Stimulated activated CD8-positive, alpha-beta memory T cell treated with anti-CD3 and anti-CD28 coated beads, Interleukin-12 subunit alpha, Interleukin-12 subunit beta, amount 100 ng/mL, for 24 hours (primary cell): Measurements from ENCODE around the gene SUFU.
"Not testable (repeated sequence)": the region's sequence is repeated elsewhere in the genome, so short reads cannot be mapped to it uniquely, and the experiment has no call there.

Source experiments
- DNase-seq: peaks from one replicate; pipeline ENCODE4 v3.0.0-alpha.2; 2020; ENCODE audit errors: extremely low read depth

SUFU gene

GRCh38 chr10:102479651-102480050 lies 24.1 kb upstream of the SUFU start:
- DNase-seq: no peak

DNA sequence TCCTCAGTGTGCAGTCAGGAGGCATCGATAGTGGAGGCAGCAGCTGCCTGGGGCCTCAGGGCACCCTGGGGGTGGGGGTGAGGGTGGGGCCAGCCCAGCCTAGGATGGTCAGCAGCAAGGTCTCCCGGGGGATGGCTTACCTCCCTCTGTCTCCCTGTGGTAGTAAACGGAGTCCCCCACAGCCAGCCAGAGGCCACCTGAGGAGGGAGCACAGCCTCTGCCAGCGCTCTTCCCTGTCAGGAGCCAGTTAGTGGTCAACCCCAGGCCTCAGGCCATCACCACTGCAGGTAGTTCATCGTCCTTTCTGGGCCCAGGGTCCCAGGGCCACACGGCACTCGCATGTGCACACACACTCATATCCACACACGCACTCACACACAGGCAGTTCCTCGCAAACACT lies 23.4 kb upstream of the SUFU start:
- DNase-seq: no peak

DNA sequence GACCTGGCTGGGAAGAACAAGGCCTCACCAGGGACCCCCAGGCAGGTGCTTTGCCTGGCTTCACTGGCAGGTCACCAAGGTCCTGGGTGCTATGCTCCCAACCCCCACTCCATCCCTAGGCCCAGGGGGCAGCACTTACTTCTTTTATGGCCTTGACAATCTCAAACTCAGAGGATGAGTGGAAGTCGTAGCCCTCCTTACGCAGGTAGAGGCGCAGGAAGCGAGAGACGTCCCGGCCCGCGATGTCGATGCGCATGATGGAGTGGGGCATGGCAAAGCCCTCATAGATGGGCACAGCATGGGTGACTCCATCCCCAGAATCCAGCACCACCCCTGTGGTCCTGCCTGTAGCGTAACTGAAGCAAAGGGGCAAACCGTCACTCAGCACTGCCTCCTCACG lies 19.8 kb upstream of the SUFU start:
- DNase-seq: no peak

DNA sequence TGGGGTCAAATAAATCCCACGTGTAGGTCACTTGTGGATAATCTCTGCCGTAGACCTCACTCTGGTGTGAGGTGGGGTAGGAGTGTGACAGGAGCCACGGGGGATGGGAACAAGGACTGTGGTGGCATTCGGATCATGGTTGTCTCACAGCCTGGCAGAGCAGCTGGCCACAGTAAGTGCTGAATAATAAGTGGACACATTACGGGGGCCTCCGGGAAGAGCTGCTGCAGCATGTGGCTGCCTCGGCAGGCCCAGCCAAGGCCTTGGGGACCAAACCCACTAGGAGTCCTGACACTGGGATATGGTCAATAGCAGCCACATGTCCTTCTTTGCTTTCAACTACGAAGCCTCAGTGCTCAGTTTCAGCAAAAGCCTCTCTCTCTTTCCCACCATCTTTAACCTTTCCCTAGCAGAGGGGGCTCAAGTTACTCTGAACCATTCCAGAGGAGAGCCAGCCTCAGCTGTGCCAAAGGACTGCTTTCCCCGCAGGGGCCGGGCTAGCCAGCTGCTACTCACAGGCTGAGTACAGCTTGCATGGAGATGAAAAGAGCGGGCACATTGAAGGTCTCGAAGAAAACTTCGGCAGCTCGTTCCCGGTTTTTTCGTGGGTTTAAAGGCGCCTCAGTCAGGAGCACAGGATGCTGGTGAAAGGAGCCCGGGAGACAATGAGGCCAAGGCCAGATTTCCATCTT lies 18.5 kb upstream of the SUFU start:
- DNase-seq: no peak

DNA sequence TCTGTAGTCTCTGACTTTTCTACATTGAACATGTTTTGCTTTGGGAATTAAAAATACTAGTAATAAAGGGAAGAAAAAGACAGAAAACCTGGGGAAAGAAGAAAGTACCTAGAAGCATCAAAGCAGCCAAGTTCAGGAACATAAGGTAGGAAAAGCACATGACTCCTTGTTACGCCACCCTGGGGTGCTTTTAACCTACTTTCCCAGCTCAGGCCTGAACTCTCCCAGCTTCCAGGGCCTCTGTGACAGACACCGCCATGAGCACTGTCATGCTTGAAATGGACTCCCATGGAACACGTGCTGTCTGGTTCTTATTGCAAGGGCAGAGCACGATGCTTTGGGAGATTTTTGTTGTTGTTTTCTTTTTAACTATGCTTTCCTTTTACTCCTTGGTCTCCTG lies 12.6 kb upstream of the SUFU start:
- no peak for DNase-seq

GRCh38 chr10:102492344-102492939 lies 11.3 kb upstream of the SUFU start:
- DNase-seq: no peak

- DNase-seq: no peak
These were observed 10.8 kb upstream of the SUFU start for GRCh38 chr10:102492983-102493382.

GRCh38 chr10:102493771-102494170 lies 10.0 kb upstream of the SUFU start:
- DNase-seq: no peak

DNA sequence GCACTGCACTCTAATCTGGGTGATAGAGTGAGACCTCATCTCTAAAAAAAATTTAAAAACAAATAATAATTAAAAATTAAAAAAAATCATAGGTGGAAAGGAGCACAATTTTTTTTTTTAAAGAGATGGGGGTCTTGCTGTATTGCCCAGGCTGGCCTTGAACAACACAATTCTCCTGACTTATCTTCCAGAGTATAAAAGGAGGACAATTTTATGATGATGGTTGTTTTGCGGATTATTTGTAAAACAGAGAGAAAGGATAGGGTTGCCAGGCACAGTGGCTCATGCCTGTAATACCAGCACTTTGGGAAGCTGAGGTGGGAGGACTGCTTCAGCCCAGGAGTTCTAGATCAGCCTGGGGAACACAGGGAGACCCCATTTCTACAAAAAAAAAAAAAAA lies 6.2 kb upstream of the SUFU start:
- DNase-seq: no peak

DNA sequence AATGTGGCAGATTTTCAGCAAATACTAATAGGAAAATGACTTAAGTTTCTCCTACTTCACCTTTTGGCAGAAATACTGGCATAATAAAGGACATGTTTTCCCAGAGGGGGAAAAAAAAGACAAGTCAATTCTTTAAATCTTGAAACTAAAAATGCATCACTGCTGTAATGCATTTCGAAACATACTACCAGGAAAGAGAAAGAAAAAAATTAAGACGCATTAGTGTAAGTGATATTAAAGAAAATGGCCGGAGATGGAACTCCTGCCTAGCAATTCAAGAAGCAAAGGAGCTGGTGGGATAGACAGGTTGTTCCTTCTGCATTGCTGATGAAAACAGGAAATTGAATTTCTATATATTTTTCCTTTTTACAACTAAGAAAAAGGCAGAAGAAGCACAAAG lies 4.4 kb upstream of the SUFU start:
- no peak for DNase-seq

DNA sequence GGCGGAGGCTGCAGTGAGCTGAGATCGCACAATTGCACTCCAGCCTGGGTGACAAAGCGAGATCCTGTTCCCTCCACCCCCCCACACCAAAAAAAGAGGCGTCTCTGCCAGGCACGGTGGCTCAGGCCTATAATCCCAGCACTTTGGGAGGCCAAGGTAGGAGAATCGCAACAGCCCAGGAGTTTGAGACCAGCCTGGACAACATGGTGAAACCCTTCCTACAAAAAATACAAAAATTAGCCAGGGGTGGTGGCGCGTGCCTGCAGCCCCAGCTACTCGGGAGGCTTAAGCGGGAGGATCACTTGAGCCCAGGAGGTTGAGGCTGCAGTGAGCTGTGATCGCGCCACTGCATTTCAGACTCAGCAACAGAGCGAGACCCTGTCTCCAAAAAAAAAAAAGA lies 3.1 kb upstream of the SUFU start:
- DNase-seq: not testable (repeated sequence)

- no peak for DNase-seq
These were observed 2.4 kb upstream of the SUFU start for GRCh38 chr10:102501201-102502028.

DNA sequence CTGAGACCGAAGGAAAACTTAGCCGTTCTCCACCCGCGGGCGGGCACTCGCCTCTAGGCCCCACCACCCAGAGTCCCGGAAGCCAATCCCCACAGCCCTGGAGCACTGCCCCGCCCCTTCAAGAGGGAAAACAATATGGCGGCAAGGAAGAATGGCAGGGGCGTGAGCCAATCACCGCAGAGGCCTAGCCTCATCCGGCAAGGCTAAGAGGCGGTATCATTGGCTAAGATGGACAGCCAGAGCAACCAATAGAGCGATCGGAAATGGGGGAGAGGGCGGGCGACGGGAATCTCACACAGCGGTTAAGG lies 1.8 kb upstream of the SUFU start:
- peak; percentile 94 for DNase-seq

DNA sequence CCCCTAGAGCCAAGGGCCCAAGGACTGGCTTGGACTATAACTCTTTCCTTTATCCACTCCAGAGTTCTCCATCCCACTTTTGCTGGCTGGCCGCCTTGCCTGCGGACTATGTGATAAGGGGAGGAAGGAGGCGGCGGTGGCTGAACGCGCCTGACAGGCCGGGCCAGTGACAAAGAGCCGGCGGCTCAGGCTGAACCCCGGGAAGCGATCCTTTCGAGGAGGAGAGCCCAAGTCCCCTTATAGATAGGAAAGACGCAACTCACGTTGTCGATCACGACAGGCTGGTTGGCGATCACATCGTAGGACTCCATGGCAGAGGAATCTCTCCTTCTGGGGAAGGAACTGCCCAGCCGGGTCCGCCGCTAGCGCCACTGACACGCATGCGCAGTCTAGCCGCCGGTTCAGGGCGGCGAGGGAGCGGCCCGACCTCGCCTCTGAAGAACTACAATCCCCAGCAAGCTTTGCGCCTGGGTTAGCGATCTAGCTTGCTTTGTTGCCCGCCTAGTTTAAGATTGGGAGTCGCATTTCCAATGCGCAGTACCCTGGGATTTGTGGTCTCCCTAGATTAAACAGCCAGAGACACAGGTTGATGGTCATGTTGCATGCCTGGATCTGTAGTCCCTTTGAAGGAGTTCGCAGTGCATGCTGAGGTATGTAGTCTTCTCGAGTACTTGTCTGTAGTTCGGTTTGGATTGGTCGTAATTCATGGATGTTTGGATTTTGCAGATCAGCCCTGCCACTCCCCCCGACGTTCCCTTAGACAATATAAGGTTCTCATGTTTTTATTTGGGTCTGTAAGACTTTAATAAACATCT lies 1.2 kb upstream of the SUFU start, which contains the start of gene ACTR1A:
ACTR1A (minus strand) TSS at position 376 of the 815 bp plus-strand sequence; CDS start at position 311, 65 bp downstream.
- peak; percentile 82 for DNase-seq

DNA sequence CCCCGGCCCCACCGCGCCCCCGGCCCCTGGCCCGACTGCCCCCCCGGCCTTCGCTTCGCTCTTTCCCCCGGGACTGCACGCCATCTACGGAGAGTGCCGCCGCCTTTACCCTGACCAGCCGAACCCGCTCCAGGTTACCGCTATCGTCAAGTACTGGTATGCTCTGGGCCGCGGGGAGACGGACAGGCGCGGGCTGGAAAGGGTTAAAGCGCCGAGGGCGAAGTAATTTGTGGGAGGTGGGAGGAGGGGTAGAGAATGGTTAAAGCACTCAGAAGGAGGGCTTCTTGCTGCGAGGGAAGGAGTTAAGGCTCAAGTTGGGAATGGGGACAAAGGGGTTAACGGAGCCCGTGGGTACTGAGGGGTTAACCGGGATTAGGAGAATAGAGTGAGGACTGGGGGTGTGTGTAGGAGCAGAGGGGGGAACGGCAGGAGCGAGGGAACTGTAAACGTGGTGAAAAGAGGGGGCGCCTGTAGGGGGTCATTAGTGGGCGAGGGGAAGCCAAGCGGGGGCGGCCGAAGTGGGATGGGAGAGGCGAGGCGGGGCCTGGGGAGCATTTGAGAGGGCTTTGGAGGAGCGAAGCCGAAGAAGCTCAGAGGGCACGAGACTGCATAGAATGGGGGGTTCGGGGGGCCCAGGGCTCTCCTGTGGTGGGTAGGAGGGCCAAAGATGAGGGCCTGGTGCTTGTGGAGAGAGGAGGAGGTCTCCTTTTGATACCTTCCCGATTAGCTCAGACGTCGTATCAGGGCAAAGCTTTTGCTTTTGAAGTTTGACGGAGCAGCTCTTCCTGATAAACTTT lies 605 bp downstream of the SUFU start:
- no peak for DNase-seq

- DNase-seq: no peak
These were observed 1.2 kb downstream of the SUFU start for GRCh38 chr10:102504976-102505300.

DNA sequence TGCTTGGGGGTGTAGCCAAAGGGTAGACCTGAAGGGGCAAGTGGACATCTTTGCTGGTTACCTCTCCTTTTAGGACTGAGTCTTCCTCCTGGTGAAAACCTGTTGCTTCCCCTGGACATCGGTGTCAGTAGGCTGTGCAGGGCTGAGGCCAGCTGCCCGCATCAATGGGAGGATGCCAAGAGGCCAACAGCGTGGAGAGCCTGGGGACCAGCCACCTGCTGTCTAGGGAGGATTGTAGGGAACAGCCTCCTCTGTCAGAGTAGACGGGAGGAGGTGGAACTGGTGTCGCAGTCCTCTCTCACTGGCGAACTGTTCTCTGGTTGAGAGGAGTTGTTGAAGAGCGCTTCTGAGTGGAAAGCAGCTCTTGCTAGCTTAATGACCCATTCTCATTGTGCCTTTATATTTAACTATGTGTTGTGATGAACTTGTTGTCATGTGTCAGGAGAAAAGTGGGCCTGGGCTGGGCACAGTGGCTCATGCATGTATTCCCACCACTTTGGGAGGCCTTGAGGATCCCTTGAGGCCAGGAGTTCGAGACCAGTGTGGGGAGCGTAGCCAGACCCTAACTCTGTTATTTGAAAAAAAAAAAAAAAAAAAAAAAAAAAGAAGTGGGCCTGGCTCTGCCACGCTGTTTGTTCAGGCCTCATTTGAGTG lies 1.8 kb downstream of the SUFU start:
- no peak for DNase-seq

GRCh38 chr10:102507521-102507920 lies 3.7 kb downstream of the SUFU start:
- no peak for DNase-seq

GRCh38 chr10:102508506-102508905 lies 4.7 kb downstream of the SUFU start:
- DNase-seq: no peak

- DNase-seq: no peak
These were observed 5.6 kb downstream of the SUFU start for GRCh38 chr10:102509387-102509786.
